SK-N-SH (cell line): ENCODE results near the gene PGP. TPM values are rescaled to one million over a fixed set of nuclear protein-coding genes. Genes with fewer than 3 reads are reported as not detected.

Experiments used
- CTCF ChIA-PET: fragments of 300-600, 350-600 bp; formaldehyde crosslinking; extraction: SDS; loops from one replicate; lab custom pipeline; 2021; lab: Yijun Ruan, JAX
- POLR2A ChIA-PET: fragments of 350-600 bp; sonication (Branson Sonifier 250); formaldehyde crosslinking; extraction: SDS; loops from one replicate; lab custom pipeline; 2020; ENCODE audit warnings: antibody characterized with exemption, inconsistent platforms; lab: Yijun Ruan, JAX
- DNase-seq: peaks from one replicate; pipeline ENCODE4 v3.0.0; 2012
- H2AFZ ChIP-seq: fragments of 200-600 bp; sonication (generic); 2 replicates; pipeline ENCODE4 v1.8.1; 2016; ENCODE audit warnings: antibody characterized with exemption, mild to moderate bottlenecking, low read depth
- H3F3A ChIP-seq: fragments of 200-600 bp; sonication (generic); replicated peaks from 2 replicates; pipeline ENCODE3; 2016; ENCODE audit warnings: antibody characterized with exemption, mild to moderate bottlenecking; ENCODE audit not compliant: insufficient read depth
- H3K27ac ChIP-seq, 2 experiments: fragments of 200-500 bp in 1 of 2; fragments of 200-600 bp in 1 of 2; sonication (Bioruptor generic) in 1 of 2; sonication (generic), shearing (Covaris generic) in 1 of 2; 2 replicates each; pipeline versions ENCODE4 v1.5.1 to v1.6.1; 2014 to 2016; ENCODE audit warnings: low read depth in 2 of 2, inconsistent platforms in 1 of 2, low read length in 1 of 2, mild to moderate bottlenecking in 1 of 2, mixed read lengths in 1 of 2
- H3K27me3 ChIP-seq: fragments of 200-600 bp; sonication (generic), shearing (Covaris generic); 2 replicates; pipeline ENCODE4 v1.6.1; 2016; ENCODE audit warnings: mixed run types; ENCODE audit not compliant: insufficient read depth
- H3K36me3 ChIP-seq, 2 experiments: fragments of 200-500 bp in 1 of 2; fragments of 200-600 bp in 1 of 2; sonication (Bioruptor generic) in 1 of 2; sonication (generic) in 1 of 2; replicated peaks in 1 of 2; 2 replicates each; pipeline versions ENCODE3 to v1.5.1; 2014 to 2016; ENCODE audit warnings: low read length in 1 of 2, mild to moderate bottlenecking in 1 of 2; ENCODE audit not compliant: insufficient read depth in 2 of 2, control insufficient read depth in 1 of 2
- H3K4me1 ChIP-seq, 2 experiments: fragments of 200-500 bp in 1 of 2; fragments of 200-600 bp in 1 of 2; sonication (Bioruptor generic) in 1 of 2; sonication (generic), shearing (Covaris generic) in 1 of 2; 2 replicates each; pipeline versions ENCODE4 v1.5.1 to v1.6.1; 2014 to 2016; ENCODE audit warnings: low read depth in 1 of 2, low read length in 1 of 2, mixed run types in 1 of 2; ENCODE audit not compliant: insufficient read depth in 2 of 2, control insufficient read depth in 1 of 2
- H3K4me2 ChIP-seq: fragments of 200-600 bp; sonication (generic), shearing (Covaris generic); 2 replicates; pipeline ENCODE4 v1.6.1; 2017; ENCODE audit warnings: mixed run types
- H3K4me3 ChIP-seq, 2 experiments: fragments of 200-500 bp in 1 of 2; fragments of 200-600 bp in 1 of 2; sonication (Bioruptor generic) in 1 of 2; sonication (generic), shearing (Covaris generic) in 1 of 2; 2 replicates each; pipeline versions ENCODE4 v1.5.1 to v1.8.1; 2014 to 2016; ENCODE audit warnings: low read depth in 2 of 2, inconsistent platforms in 1 of 2, low read length in 1 of 2, mild to moderate bottlenecking in 1 of 2, mixed read lengths in 1 of 2, moderate library complexity in 1 of 2
- H3K79me2 ChIP-seq: fragments of 200-600 bp; sonication (generic); 2 replicates; pipeline ENCODE4 v1.8.1; 2017; ENCODE audit warnings: mild to moderate bottlenecking; ENCODE audit not compliant: insufficient read depth
- H3K9ac ChIP-seq: fragments of 200-600 bp; sonication (generic); 2 replicates; pipeline ENCODE4 v1.6.1; 2017; ENCODE audit warnings: mixed run types
- H3K9me2 ChIP-seq: fragments of 200-600 bp; sonication (generic); 2 replicates; pipeline ENCODE4 v1.6.1; 2017; ENCODE audit warnings: mixed run types
- H3K9me3 ChIP-seq: fragments of 200-600 bp; sonication (generic); 2 replicates; pipeline ENCODE4 v1.6.1; 2017; ENCODE audit warnings: mixed run types, mild to moderate bottlenecking, moderate library complexity
- H4K20me1 ChIP-seq: fragments of 200-600 bp; sonication (generic); 2 replicates; pipeline ENCODE4 v1.6.1; 2017; ENCODE audit warnings: mild to moderate bottlenecking, mixed run types; ENCODE audit not compliant: insufficient read depth
- CHD2 ChIP-seq: fragments of 150-350 bp; IDR thresholded peaks from 2 replicates; pipeline ENCODE4 v1.6.1; 2018; ENCODE audit warnings: low read length; ENCODE audit not compliant: partially characterized antibody
- ELF1 ChIP-seq: IDR thresholded peaks from 2 replicates; pipeline ENCODE4 v1.4.0; 2012
- EZH2phosphoT487 ChIP-seq: fragments of 200-600 bp; sonication (generic); IDR thresholded peaks from 2 replicates; pipeline ENCODE4 v1.6.1; 2017; ENCODE audit warnings: low read depth, mixed run types, mild to moderate bottlenecking, antibody characterized with exemption, moderate library complexity, borderline replicate concordance
- RAD21 ChIP-seq: IDR thresholded peaks from 2 replicates; pipeline ENCODE4 v1.6.1; 2012; ENCODE audit warnings: mild to moderate bottlenecking, low read length
- RXRA ChIP-seq: IDR thresholded peaks from 2 replicates; pipeline ENCODE4 v1.4.0; 2012; ENCODE audit warnings: low read depth, mild to moderate bottlenecking, borderline replicate concordance
- WGBS: methylation state at CpG from one replicate; pipeline ENCODE4 v1.1.6; 2017; ENCODE audit warnings: low lambda C conversion rate; 5-methylcytosine and 5-hydroxymethylcytosine counted together
- polyA plus RNA-seq, 3 experiments: library from polyadenylated mRNA; depleted of rRNA; stranded (reverse); fragments of >200 nt; gene quantifications; 2 replicates each; pipeline ENCODE4 v1.2.3, GENCODE V29; 2012
- TF ChIP-seq, protein P1 (sequence below): IDR thresholded peaks from 2 replicates; pipeline ENCODE4 v1.4.0; 2012; ENCODE audit warnings: low read depth, borderline replicate concordance
- TF ChIP-seq, protein P2 (sequence below): IDR thresholded peaks from 2 replicates; pipeline ENCODE4 v1.4.0; 2012; ENCODE audit warnings: low read depth, borderline replicate concordance
- TF ChIP-seq, protein P3 (sequence below): IDR thresholded peaks from 2 replicates; pipeline ENCODE4; 2012
- TF ChIP-seq, protein P4 (sequence below): fragments of 200-600 bp; sonication (generic); IDR thresholded peaks from 2 replicates; pipeline ENCODE4 v1.6.1; 2017; ENCODE audit warnings: antibody characterized with exemption, mild to moderate bottlenecking, moderate library complexity

The PGP gene
- polyA plus RNA-seq, 1 of the 3 experiments (the other 2 are of a cell fraction) = 10.3 TPM

DNA sequence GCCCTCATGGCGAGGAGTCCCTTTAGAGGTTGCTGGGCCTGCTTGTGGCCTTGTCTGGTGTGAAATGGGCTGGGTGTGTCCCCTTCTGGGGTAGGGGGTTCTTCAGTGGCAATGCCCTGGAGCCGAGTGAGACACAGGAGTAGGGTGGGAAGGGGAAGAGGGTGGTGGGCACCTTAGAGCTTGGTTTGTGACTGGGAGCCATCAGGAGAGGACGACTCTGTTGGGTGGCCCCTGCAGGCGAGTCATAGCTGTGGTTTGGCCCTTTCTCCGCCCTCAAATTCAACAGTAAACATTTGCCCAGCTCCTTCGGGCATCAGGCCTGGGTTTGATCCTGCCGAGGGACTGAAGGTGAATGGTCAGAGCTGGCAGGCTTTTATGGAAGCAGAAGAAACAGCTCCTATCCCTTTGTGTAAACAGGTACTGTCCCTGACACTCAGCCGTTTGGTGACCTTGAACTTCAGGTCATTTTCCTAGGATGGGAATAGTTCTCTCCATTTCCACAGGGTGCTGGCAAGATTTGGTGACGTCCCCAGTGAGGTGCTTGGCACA, 11.7 kb upstream of the PGP start (continued):
- TF ChIP-seq, protein P1, sequence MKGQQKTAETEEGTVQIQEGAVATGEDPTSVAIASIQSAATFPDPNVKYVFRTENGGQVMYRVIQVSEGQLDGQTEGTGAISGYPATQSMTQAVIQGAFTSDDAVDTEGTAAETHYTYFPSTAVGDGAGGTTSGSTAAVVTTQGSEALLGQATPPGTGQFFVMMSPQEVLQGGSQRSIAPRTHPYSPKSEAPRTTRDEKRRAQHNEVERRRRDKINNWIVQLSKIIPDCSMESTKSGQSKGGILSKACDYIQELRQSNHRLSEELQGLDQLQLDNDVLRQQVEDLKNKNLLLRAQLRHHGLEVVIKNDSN = no peak

DNA sequence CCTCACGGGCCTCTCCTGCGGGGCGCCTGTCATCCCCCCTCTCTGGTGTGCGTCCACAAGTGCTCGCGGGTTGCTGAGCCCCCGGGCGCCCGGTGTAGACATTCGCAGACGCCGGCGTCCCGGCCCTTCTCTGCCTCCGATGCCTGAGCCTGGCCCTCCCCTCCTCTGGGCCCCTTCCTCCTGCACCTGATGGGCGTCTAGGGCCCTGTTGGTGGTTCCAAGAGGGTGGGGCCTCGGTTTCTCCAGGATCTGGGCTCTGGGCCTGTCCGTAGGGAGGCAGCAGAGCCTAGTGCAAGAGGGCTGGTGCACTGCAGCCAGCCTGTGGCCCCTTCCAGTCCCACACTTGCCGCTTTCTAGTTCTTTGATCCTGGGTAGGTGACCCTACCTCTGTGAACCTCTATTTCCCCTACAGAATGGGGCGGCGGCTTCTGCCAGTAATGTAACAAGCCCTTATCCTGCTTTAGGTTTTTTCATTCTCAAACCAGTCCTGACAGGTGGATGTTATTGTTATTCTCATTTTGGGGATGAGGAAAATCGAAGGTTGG, 9.4 kb upstream of the PGP start:
- Histone ChIP-seq H3K9me3 (no peaks in the 10 kb centered on the region), H3K4me3 (peak overlapping the region; percentile 72 to 96), H3K27me3 (no peaks in the 10 kb centered on the region), H3K9ac (peak overlapping the region; percentile 89), H3K4me2 (peak overlapping the region; percentile 91), H2AFZ (peak overlapping the region; percentile 54), H3K27ac (peak overlapping the region; percentile 62 to 75), H3F3A (no peaks in the 10 kb centered on the region), H3K4me1 (peaks cover 0 to 4% of the 10 kb centered on the region in 2 experiments; a peak in 1 of 4 replicates), H4K20me1 (peaks cover 30% of the 10 kb centered on the region), H3K36me3 (peaks cover 0 to 11% of the 10 kb centered on the region in 2 experiments), H3K79me2 (peaks cover 50% of the 10 kb centered on the region), H3K9me2 (no peaks in the 10 kb centered on the region)
- ChIA-PET POLR2A (no interaction called here), CTCF (interaction anchor here (0.6 to 1.5 kb wide), 3 partner anchors 26 to 1512 kb away, joined by 3 to 5 read pairs (median 4); no protein-coding TSS in a partner anchor)
- WGBS = 2% methylated on average over 6 of the region's 22 CpGs
- TF ChIP-seq RXRA = no peak
- no peak for TF ChIP-seq CHD2
- no peak for TF ChIP-seq ELF1
- TF ChIP-seq, protein P2, sequence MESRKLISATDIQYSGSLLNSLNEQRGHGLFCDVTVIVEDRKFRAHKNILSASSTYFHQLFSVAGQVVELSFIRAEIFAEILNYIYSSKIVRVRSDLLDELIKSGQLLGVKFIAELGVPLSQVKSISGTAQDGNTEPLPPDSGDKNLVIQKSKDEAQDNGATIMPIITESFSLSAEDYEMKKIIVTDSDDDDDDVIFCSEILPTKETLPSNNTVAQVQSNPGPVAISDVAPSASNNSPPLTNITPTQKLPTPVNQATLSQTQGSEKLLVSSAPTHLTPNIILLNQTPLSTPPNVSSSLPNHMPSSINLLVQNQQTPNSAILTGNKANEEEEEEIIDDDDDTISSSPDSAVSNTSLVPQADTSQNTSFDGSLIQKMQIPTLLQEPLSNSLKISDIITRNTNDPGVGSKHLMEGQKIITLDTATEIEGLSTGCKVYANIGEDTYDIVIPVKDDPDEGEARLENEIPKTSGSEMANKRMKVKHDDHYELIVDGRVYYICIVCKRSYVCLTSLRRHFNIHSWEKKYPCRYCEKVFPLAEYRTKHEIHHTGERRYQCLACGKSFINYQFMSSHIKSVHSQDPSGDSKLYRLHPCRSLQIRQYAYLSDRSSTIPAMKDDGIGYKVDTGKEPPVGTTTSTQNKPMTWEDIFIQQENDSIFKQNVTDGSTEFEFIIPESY = no peak
- no peak for TF ChIP-seq EZH2phosphoT487
- TF ChIP-seq, protein P3, sequence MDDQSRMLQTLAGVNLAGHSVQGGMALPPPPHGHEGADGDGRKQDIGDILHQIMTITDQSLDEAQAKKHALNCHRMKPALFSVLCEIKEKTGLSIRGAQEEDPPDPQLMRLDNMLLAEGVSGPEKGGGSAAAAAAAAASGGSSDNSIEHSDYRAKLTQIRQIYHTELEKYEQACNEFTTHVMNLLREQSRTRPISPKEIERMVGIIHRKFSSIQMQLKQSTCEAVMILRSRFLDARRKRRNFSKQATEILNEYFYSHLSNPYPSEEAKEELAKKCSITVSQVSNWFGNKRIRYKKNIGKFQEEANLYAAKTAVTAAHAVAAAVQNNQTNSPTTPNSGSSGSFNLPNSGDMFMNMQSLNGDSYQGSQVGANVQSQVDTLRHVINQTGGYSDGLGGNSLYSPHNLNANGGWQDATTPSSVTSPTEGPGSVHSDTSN = no peak
- TF ChIP-seq RAD21 = peak; percentile 52
- TF ChIP-seq, protein P4, sequence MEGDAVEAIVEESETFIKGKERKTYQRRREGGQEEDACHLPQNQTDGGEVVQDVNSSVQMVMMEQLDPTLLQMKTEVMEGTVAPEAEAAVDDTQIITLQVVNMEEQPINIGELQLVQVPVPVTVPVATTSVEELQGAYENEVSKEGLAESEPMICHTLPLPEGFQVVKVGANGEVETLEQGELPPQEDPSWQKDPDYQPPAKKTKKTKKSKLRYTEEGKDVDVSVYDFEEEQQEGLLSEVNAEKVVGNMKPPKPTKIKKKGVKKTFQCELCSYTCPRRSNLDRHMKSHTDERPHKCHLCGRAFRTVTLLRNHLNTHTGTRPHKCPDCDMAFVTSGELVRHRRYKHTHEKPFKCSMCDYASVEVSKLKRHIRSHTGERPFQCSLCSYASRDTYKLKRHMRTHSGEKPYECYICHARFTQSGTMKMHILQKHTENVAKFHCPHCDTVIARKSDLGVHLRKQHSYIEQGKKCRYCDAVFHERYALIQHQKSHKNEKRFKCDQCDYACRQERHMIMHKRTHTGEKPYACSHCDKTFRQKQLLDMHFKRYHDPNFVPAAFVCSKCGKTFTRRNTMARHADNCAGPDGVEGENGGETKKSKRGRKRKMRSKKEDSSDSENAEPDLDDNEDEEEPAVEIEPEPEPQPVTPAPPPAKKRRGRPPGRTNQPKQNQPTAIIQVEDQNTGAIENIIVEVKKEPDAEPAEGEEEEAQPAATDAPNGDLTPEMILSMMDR = peak; percentile 27; the same call in 1 of the 2 replicates
- DNase-seq = peak; percentile 74
